Measurements from ENCODE around the gene PTDSS2. TPM values are rescaled to one million over a fixed set of nuclear protein-coding genes. Genes with fewer than 3 reads are reported as not detected.
"Not testable (repeated sequence)": the region's sequence is repeated elsewhere in the genome, so short reads cannot be mapped to it uniquely, and the experiment has no call there.

The PTDSS2 gene
- 10 to 100 TPM; 30.2 to 33.3 (median 30.9) TPM for total RNA-seq
- polyA plus RNA-seq: 30.7 TPM
- long read RNA-seq, donor 1, transcript PTDSS2-201 (12 exons, 2,445 nt): major isoform, 53 of 102 reads
- long read RNA-seq, donor 1, partial matches to known transcripts: 17 of 102 reads
- long read RNA-seq, donor 1, other reads (novel, unspliced or antisense): 32 of 102 reads
- long read RNA-seq, donor 2, transcript PTDSS2-201 (12 exons, 2,445 nt): major isoform, 19 of 46 reads
- long read RNA-seq, donor 2, partial matches to known transcripts: 5 of 46 reads
- long read RNA-seq, donor 2, other reads (novel, unspliced or antisense): 22 of 46 reads
- long read RNA-seq, donor 3, transcript PTDSS2-201 (12 exons, 2,445 nt): major isoform, 6 of 37 reads
- long read RNA-seq, donor 3, partial matches to known transcripts: 11 of 37 reads
- long read RNA-seq, donor 3, other reads (novel, unspliced or antisense): 17 of 37 reads
- long read RNA-seq, donor 4, transcript PTDSS2-201 (12 exons, 2,445 nt): major isoform, 32 of 59 reads
- long read RNA-seq, donor 4, partial matches to known transcripts: 6 of 59 reads
- long read RNA-seq, donor 4, other reads (novel, unspliced or antisense): 19 of 59 reads

DNA sequence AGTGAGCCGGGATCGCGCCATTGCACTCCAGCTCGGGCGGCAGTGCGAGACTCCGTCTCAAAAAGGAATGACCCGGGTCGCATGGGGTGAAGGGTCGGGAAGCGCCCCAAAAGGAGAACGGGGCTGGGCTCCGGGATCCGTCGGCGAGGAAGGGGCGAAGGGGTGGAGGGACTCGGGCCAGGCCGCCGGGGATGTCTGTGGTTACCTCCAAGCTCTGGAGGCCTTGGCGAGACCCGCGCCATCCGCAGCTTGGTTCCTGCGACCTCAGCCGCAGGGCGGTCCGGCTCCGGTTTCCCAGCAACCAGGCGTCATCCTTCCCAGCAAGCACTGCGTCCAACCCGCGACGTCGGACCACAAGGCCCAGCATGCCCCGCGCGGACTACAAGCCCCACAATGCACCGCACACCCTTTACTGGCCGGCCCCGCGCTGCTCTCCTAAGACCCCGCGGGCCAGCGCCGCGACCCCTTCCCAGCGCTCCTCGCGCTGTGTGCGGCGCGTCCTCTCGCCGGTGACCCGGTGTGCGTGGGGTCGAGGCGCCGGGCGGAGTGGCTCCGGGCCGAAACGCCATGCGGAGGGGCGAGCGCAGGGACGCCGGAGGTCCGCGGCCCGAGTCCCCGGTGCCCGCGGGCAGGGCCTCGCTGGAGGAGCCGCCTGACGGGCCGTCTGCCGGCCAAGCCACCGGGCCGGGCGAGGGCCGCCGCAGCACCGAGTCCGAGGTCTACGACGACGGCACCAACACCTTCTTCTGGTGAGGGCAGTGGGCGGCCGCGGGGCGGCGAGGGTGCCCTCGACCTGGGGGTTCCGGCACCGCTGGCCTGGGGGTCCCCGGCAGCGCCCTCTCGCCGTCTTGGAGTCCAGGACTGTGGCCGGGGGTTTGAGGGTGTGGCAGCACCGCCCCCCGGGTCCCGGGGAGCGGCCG lies at the start of gene PTDSS2:
Gene PTDSS2, plus strand, starts transcription at position 391 of the 920 bp plus-strand sequence. Its CDS starts 177 bp downstream, at position 568.
- H3K4me1 ChIP-seq (ENCODE audit: control insufficient read depth, insufficient read depth, low read length): no peaks in the 10 kb centered on the region
- no peaks in the 10 kb centered on the region for H3K27me3 ChIP-seq (ENCODE audit: control insufficient read depth, insufficient read depth)
- H3K4me3 ChIP-seq (ENCODE audit: low read length): peak within 1 kb of the TSS; percentile 72
- peak within 1 kb of the TSS; percentile 80 for H3K27ac ChIP-seq (ENCODE audit: low read length)
- under 1% methylated on average over 108 of the region's 108 CpGs for WGBS
- ATAC-seq: peak; percentile 92 to 93
- H3K9me3 ChIP-seq (ENCODE audit: control insufficient read depth, low read length): no peaks in the 10 kb centered on the region
- peak; percentile 97 to 99 (median 98) for DNase-seq
- intact Hi-C loops (cut with DNase I): loop anchor here in 2 of 4 donors (2.0 to 5.0 kb wide), 2 partner anchors 52 to 57 kb away; partner anchors contain the start of gene RNH1 (in 1 of the 2)

DNA sequence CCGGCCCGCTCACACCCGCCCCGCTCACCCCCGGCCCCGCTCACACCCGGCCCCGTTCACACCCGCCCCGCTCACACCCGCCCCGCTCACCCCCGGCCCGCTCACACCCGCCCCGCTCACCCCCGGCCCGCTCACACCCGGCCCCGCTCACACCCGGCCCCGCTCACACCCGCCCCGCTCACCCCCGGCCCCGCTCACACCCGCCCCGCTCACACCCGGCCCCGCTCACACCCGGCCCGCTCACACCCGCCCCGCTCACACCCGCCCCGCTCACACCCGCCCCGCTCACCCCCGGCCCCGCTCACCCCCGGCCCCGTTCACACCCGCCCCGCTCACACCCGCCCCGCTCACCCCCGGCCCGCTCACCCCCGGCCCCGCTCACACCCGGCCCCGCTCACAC lies 48.9 kb upstream of the PTDSS2 start:
- intact Hi-C loops (cut with DNase I); H3K9me3 ChIP-seq (ENCODE audit: control insufficient read depth, low read length); ATAC-seq; H3K4me1 ChIP-seq (ENCODE audit: control insufficient read depth, insufficient read depth, low read length); H3K4me3 ChIP-seq (ENCODE audit: low read length); H3K27me3 ChIP-seq (ENCODE audit: control insufficient read depth, insufficient read depth); H3K27ac ChIP-seq (ENCODE audit: low read length): not testable (repeated sequence)
- DNase-seq: peak in 1 of 3 donors; percentile 57
- 96% methylated on average over 38 of the region's 52 CpGs for WGBS

DNA sequence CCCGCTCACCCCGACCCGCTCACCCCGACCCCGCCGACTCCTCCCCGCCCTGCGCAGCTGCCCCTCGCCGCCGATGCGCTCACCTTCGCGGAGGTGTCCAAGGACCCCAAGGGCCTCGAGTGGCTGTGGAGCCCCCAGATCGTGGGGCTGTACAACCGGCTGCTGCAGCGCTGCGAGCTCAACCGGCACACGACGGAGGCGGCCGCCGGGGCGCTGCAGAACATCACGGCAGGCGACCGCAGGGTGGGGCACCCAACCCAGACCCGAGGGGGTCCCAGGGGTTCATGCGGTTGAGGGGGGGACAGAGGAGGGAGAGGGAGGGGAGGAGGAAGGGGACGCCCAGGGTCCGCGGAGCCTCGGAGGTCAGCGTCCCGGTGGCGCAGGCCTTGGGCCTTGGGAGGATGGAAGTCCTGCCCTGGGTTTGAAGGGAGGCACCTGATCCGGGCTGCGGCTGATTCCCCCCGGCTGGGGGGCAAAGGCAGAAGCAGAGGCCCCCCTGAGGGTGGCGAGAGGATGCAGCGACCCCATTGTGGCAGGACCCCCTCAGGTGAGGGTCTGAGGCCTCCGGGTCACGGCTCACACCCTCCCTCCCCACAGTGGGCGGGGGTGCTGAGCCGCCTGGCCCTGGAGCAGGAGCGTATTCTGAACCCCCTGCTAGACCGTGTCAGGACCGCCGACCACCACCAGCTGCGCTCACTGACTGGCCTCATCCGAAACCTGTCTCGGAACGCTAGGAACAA lies 46.9 kb upstream of the PTDSS2 start:
- 91% methylated on average over 55 of the region's 55 CpGs for WGBS
- DNase-seq: peak in 2 of 3 donors; percentile 47 to 65

GRCh38 chr11:403761-404431 lies 46.2 kb upstream of the PTDSS2 start:
- DNase-seq (peak in 2 of 3 donors; percentile 59 to 62), ATAC-seq (no peak)

More for the DNA sequence above, 46.9 kb upstream of the PTDSS2 start:
- Histone ChIP-seq H3K9me3 (ENCODE audit: control insufficient read depth, low read length) (no peaks in the 10 kb centered on the region), H3K4me3 (ENCODE audit: low read length) (no peak overlapping the region), H3K27ac (ENCODE audit: low read length) (no peak overlapping the region), H3K4me1 (ENCODE audit: control insufficient read depth, insufficient read depth, low read length) (no peaks in the 10 kb centered on the region), H3K27me3 (ENCODE audit: control insufficient read depth, insufficient read depth) (no peaks in the 10 kb centered on the region)
- no peak for ATAC-seq
- intact Hi-C loops (cut with DNase I): no loop called here

DNA sequence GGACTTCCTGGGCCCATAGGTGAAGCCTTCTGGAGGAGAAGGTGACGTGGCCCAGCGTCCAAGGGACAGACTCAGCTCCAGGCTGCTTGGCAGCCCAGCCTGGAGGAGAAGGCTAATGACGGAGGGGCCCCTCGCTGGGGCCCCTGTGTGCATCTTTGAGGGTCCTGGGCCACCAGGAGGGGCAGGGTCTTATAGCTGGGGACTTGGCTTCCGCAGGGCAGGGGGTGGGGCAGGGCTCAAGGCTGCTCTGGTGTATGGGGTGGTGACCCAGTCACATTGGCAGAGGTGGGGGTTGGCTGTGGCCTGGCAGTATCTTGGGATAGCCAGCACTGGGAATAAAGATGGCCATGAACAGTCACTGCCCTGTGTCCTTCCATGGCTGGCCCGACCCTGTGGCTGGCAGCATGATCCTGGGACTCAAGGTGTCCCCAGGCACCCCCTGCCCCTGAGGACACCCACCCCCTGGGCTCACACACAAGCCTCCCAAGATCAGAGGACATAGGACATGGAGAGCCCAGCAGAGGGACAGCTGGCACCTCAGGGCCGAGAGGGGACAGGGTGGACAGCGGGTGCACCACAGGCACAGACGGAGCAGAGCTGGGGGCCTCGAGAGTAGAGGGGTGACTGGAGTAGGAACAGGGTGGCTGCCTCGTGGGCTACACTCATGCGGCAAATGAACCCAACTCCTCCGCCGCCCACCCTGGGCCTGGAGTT lies 45.4 kb upstream of the PTDSS2 start:
- WGBS: 92% methylated on average over 14 of the region's 14 CpGs
- Histone ChIP-seq H3K27ac (ENCODE audit: low read length) (no peak overlapping the region), H3K27me3 (ENCODE audit: control insufficient read depth, insufficient read depth) (no peaks in the 10 kb centered on the region), H3K4me1 (ENCODE audit: control insufficient read depth, insufficient read depth, low read length) (no peaks in the 10 kb centered on the region), H3K4me3 (ENCODE audit: low read length) (no peak overlapping the region), H3K9me3 (ENCODE audit: control insufficient read depth, low read length) (no peaks in the 10 kb centered on the region)
- ATAC-seq (no peak), DNase-seq (peak in 2 of 3 donors; percentile 47 to 64)
- intact Hi-C loops (cut with DNase I): no loop called here

More at GRCh38 chr11:403761-404431, 46.2 kb upstream of the PTDSS2 start:
- no peak overlapping the region for H3K4me3 ChIP-seq (ENCODE audit: low read length)
- H3K4me1 ChIP-seq (ENCODE audit: control insufficient read depth, insufficient read depth, low read length): no peaks in the 10 kb centered on the region
- H3K27ac ChIP-seq (ENCODE audit: low read length): no peak overlapping the region
- H3K9me3 ChIP-seq (ENCODE audit: control insufficient read depth, low read length): no peaks in the 10 kb centered on the region
- H3K27me3 ChIP-seq (ENCODE audit: control insufficient read depth, insufficient read depth): no peaks in the 10 kb centered on the region
- intact Hi-C loops (cut with DNase I): no loop called here
- 90% methylated on average over 27 of the region's 27 CpGs for WGBS

- intact Hi-C loops (cut with DNase I): no loop called here
- H3K4me3 ChIP-seq (ENCODE audit: low read length): no peak overlapping the region
- H3K4me1 ChIP-seq (ENCODE audit: control insufficient read depth, insufficient read depth, low read length): no peaks in the 10 kb centered on the region
- H3K27me3 ChIP-seq (ENCODE audit: control insufficient read depth, insufficient read depth): no peaks in the 10 kb centered on the region
- DNase-seq: peak; percentile 82 to 93 (median 91)
- no peaks in the 10 kb centered on the region for H3K9me3 ChIP-seq (ENCODE audit: control insufficient read depth, low read length)
- no peak overlapping the region for H3K27ac ChIP-seq (ENCODE audit: low read length)
- peak; percentile 3 to 22 for ATAC-seq
- 57% methylated on average over 17 of the region's 17 CpGs for WGBS
Observed at GRCh38 chr11:405323-405953, 44.6 kb upstream of the PTDSS2 start.

DNA sequence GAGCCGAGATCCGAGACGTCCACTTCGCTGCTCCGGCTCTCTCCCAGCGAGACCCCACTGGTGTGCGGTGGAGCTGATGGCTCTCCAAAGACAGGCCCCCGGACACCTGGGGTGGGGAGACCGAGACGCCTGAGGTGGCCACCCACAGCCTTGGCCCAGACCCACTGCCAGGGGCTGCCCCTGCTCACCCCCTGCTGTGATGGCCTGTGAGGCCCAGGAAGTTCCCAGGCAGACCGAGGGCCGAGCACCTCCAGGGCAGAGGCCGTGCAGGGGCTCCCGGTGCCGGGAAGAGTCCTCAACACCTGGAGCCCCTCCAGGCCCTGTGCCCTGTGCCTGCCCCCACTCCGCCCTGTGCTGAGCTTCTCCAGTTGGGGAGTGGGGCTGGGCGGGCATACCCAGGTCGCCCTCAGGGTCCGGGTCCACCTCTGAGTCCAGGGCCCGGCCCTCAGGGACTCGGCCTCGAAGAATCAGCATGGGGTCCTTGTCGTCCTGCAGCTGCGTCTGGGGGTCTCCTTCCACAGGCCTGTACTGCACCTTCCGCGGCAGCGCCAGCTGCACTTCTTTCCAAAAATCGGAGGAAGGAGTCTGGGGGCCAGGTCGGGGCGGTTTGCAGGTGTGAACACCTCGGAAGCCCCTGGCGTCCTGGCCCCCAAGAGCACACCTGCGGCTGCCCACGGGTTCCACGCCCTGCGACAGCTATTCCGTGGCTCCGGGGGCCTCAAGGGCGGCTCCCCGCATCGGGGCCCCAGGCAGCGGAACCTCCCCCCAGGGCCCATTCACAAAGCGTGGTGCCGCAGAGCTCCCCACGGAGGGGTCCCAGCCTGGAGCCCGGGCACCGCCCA lies 43.9 kb upstream of the PTDSS2 start:
- Histone ChIP-seq H3K27ac (ENCODE audit: low read length) (no peak overlapping the region), H3K4me3 (ENCODE audit: low read length) (peak overlapping the region; percentile 64), H3K9me3 (ENCODE audit: control insufficient read depth, low read length) (no peaks in the 10 kb centered on the region), H3K27me3 (ENCODE audit: control insufficient read depth, insufficient read depth) (no peaks in the 10 kb centered on the region), H3K4me1 (ENCODE audit: control insufficient read depth, insufficient read depth, low read length) (no peaks in the 10 kb centered on the region)
- WGBS: 60% methylated on average over 47 of the region's 47 CpGs
- intact Hi-C loops (cut with DNase I): no loop called here
- ATAC-seq (peak; percentile 8 to 13), DNase-seq (peak in 2 of 3 donors; percentile 67 to 74)

- intact Hi-C loops (cut with DNase I): no loop called here
- peak overlapping the region; percentile 64 for H3K4me3 ChIP-seq (ENCODE audit: low read length)
- no peaks in the 10 kb centered on the region for H3K27me3 ChIP-seq (ENCODE audit: control insufficient read depth, insufficient read depth)
- DNase-seq (peak; percentile 89 to 95 (median 95)), ATAC-seq (peak; percentile 78 to 83)
- no peaks in the 10 kb centered on the region for H3K9me3 ChIP-seq (ENCODE audit: control insufficient read depth, low read length)
- 7% methylated on average over 88 of the region's 91 CpGs for WGBS
- H3K4me1 ChIP-seq (ENCODE audit: control insufficient read depth, insufficient read depth, low read length): no peaks in the 10 kb centered on the region
- peak overlapping the region; percentile 48 for H3K27ac ChIP-seq (ENCODE audit: low read length)
Observed at GRCh38 chr11:406796-407650, 43.1 kb upstream of the PTDSS2 start.

All from right cardiac atrium (tissue), 5 donors.